Skeletal muscle tissue (tissue), 4 donors: Measurements from ENCODE around the gene GRK1. TPM values are rescaled to one million over a fixed set of nuclear protein-coding genes. Genes with fewer than 3 reads are reported as not detected.

Experiments
- H3K27ac ChIP-seq: one replicate; pipeline ENCODE4 v1.7.0; 2013; ENCODE audit warnings: mild to moderate bottlenecking, low read depth, low read length, inconsistent platforms
- H3K27me3 ChIP-seq, 3 donors: one replicate each; pipeline ENCODE4 v1.7.0; 2013; ENCODE audit warnings: low read length in 3 of 3; ENCODE audit not compliant: control insufficient read depth in 3 of 3, insufficient read depth in 3 of 3
- H3K36me3 ChIP-seq, 3 donors: one replicate each; pipeline ENCODE4 v1.7.0; 2013; ENCODE audit warnings: low read length in 3 of 3; ENCODE audit not compliant: control insufficient read depth in 3 of 3, insufficient read depth in 3 of 3
- H3K4me1 ChIP-seq, 3 donors: one replicate each; pipeline ENCODE4 v1.7.0; 2013; ENCODE audit warnings: low read length in 3 of 3, mild to moderate bottlenecking in 3 of 3; ENCODE audit not compliant: control insufficient read depth in 3 of 3, insufficient read depth in 3 of 3
- H3K4me3 ChIP-seq, 3 donors: one replicate each; pipeline ENCODE4 v1.7.0; 2013; ENCODE audit warnings: low read length in 3 of 3
- H3K9ac ChIP-seq, 3 donors: one replicate each; pipeline ENCODE4 v1.7.0; 2013; ENCODE audit warnings: low read length in 3 of 3, mild to moderate bottlenecking in 3 of 3, moderate library complexity in 2 of 3, low read depth in 1 of 3
- H3K9me3 ChIP-seq, 3 donors: one replicate each; pipeline ENCODE4 v1.7.0; 2013; ENCODE audit warnings: low read length in 3 of 3; ENCODE audit not compliant: control insufficient read depth in 3 of 3
- total RNA-seq: library from RNA; depleted of rRNA; stranded (reverse); fragments of >200 nt; gene quantifications from one replicate; pipeline ENCODE4 v1.2.3, GENCODE V29; 2014
- donor health status: Osteomylitis.

Gene GRK1
- total RNA-seq, 1 donor from 2014 or later = not detected

GRCh38 chr13:113655346-113656002, 11.5 kb upstream of the GRK1 start:
- Histone ChIP-seq H3K4me1 (no peaks in the 10 kb centered on the region), H3K9ac (no peak overlapping the region), H3K27ac (no peak overlapping the region), H3K9me3 (no peaks in the 10 kb centered on the region), H3K27me3 (peaks cover 2 to 22% (median 15%) of the 10 kb centered on the region in 3 donors), H3K36me3 (no peaks in the 10 kb centered on the region), H3K4me3 (no peak overlapping the region)

- Histone ChIP-seq H3K4me1 (no peaks in the 10 kb centered on the region), H3K27ac (no peak overlapping the region), H3K27me3 (peaks cover 0 to 22% (median 15%) of the 10 kb centered on the region in 3 donors), H3K4me3 (no peak overlapping the region), H3K9me3 (no peaks in the 10 kb centered on the region), H3K36me3 (no peaks in the 10 kb centered on the region), H3K9ac (no peak overlapping the region)
Observed at GRCh38 chr13:113656003-113656588, 10.9 kb upstream of the GRK1 start.

GRCh38 chr13:113656831-113657671, 10.0 kb upstream of the GRK1 start:
- no peaks in the 10 kb centered on the region for H3K4me1 ChIP-seq
- H3K9ac ChIP-seq = no peak overlapping the region
- H3K27ac ChIP-seq = no peak overlapping the region
- H3K9me3 ChIP-seq = peaks cover 0 to 2% (median 0%) of the 10 kb centered on the region in 3 donors
- no peak overlapping the region for H3K4me3 ChIP-seq
- no peaks in the 10 kb centered on the region for H3K36me3 ChIP-seq
- H3K27me3 ChIP-seq = peaks cover 1 to 22% (median 15%) of the 10 kb centered on the region in 3 donors

- H3K4me1 ChIP-seq = no peaks in the 10 kb centered on the region
- peaks cover 0 to 3% (median 0%) of the 10 kb centered on the region in 3 donors for H3K9me3 ChIP-seq
- peaks cover 3 to 22% (median 15%) of the 10 kb centered on the region in 3 donors for H3K27me3 ChIP-seq
- no peak within 1 kb of the TSS for H3K4me3 ChIP-seq
- H3K9ac ChIP-seq = no peak within 1 kb of the TSS
- no peak within 1 kb of the TSS for H3K27ac ChIP-seq
- no peaks in the 10 kb centered on the region for H3K36me3 ChIP-seq
Observed at GRCh38 chr13:113657851-113658741, 8.9 kb upstream of the GRK1 start, which contains the start of gene ATP4B. Gene ATP4B, minus strand, starts transcription at chr13:113658198. Its CDS starts 54 bp downstream, at chr13:113658144.

- Histone ChIP-seq H3K9ac (no peak overlapping the region), H3K4me1 (no peaks in the 10 kb centered on the region), H3K9me3 (peaks cover 0 to 3% (median 0%) of the 10 kb centered on the region in 3 donors), H3K27me3 (peaks cover 3 to 20% (median 15%) of the 10 kb centered on the region in 3 donors), H3K4me3 (no peak overlapping the region), H3K27ac (no peak overlapping the region), H3K36me3 (no peaks in the 10 kb centered on the region)
Observed at GRCh38 chr13:113658836-113659235, 8.2 kb upstream of the GRK1 start.

GRCh38 chr13:113659337-113659736, 7.7 kb upstream of the GRK1 start:
- no peaks in the 10 kb centered on the region for H3K4me1 ChIP-seq
- H3K9me3 ChIP-seq = peaks cover 0 to 3% (median 0%) of the 10 kb centered on the region in 3 donors
- no peak overlapping the region for H3K9ac ChIP-seq
- H3K36me3 ChIP-seq = no peaks in the 10 kb centered on the region
- no peak overlapping the region for H3K4me3 ChIP-seq
- peaks cover 3 to 20% (median 20%) of the 10 kb centered on the region in 3 donors for H3K27me3 ChIP-seq
- H3K27ac ChIP-seq = no peak overlapping the region

GRCh38 chr13:113660066-113660465, 7.0 kb upstream of the GRK1 start:
- Histone ChIP-seq H3K9me3 (peaks cover 0 to 3% (median 0%) of the 10 kb centered on the region in 3 donors), H3K9ac (no peak overlapping the region), H3K27ac (no peak overlapping the region), H3K4me3 (no peak overlapping the region), H3K27me3 (peaks cover 8 to 26% (median 25%) of the 10 kb centered on the region in 3 donors), H3K36me3 (no peaks in the 10 kb centered on the region), H3K4me1 (no peaks in the 10 kb centered on the region)

GRCh38 chr13:113661509-113661908, 5.5 kb upstream of the GRK1 start:
- Histone ChIP-seq H3K9me3 (peaks cover 0 to 3% (median 0%) of the 10 kb centered on the region in 3 donors), H3K36me3 (no peaks in the 10 kb centered on the region), H3K4me3 (no peak overlapping the region), H3K27me3 (peaks cover 22 to 32% (median 28%) of the 10 kb centered on the region in 3 donors), H3K9ac (no peak overlapping the region), H3K4me1 (no peaks in the 10 kb centered on the region), H3K27ac (no peak overlapping the region)

GRCh38 chr13:113663934-113664333, 3.1 kb upstream of the GRK1 start:
- Histone ChIP-seq H3K27me3 (peaks cover 21 to 48% (median 34%) of the 10 kb centered on the region in 3 donors), H3K4me1 (no peaks in the 10 kb centered on the region), H3K9ac (no peak overlapping the region), H3K27ac (no peak overlapping the region), H3K4me3 (no peak overlapping the region), H3K9me3 (peaks cover 0 to 3% (median 0%) of the 10 kb centered on the region in 3 donors), H3K36me3 (no peaks in the 10 kb centered on the region)
